Astrocyte of the cerebellum (primary cell): ENCODE results near the gene PFDN5.

Experiments used
- DNase-seq: peaks from one replicate; pipeline ENCODE4 v3.0.0-alpha.2; 2011; ENCODE audit warnings: low read depth
- H3K4me3 ChIP-seq: 2 replicates; pipeline ENCODE4 v1.5.1; 2011; ENCODE audit warnings: mild to moderate bottlenecking, low read depth, low read length, moderate library complexity
- in situ Hi-C: cut with HindIII; loops from 2 replicates; pipeline ENCODE4 v1.10.0; 2017; ENCODE audit warnings: low sequenced_read_pairs
- TF ChIP-seq, protein P1 (sequence below): IDR thresholded peaks from 2 replicates; pipeline ENCODE4 v1.5.1; 2012; ENCODE audit warnings: low read length, low read depth, moderate library complexity, mild to moderate bottlenecking; ENCODE audit errors: missing control alignments

PFDN5 gene

GRCh38 chr12:53286448-53286847, 8.9 kb upstream of the PFDN5 start:
- no peak for DNase-seq
- H3K4me3 ChIP-seq = no peak overlapping the region
- in situ Hi-C loops = loop anchor here (5.0 kb wide), 1 partner anchor 199 kb away; no protein-coding TSS in a partner anchor
- TF ChIP-seq, protein P1, sequence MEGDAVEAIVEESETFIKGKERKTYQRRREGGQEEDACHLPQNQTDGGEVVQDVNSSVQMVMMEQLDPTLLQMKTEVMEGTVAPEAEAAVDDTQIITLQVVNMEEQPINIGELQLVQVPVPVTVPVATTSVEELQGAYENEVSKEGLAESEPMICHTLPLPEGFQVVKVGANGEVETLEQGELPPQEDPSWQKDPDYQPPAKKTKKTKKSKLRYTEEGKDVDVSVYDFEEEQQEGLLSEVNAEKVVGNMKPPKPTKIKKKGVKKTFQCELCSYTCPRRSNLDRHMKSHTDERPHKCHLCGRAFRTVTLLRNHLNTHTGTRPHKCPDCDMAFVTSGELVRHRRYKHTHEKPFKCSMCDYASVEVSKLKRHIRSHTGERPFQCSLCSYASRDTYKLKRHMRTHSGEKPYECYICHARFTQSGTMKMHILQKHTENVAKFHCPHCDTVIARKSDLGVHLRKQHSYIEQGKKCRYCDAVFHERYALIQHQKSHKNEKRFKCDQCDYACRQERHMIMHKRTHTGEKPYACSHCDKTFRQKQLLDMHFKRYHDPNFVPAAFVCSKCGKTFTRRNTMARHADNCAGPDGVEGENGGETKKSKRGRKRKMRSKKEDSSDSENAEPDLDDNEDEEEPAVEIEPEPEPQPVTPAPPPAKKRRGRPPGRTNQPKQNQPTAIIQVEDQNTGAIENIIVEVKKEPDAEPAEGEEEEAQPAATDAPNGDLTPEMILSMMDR = no peak

GRCh38 chr12:53287741-53288216, 7.6 kb upstream of the PFDN5 start:
- in situ Hi-C loops = loop anchor here (5.0 kb wide), 1 partner anchor 200 kb away; no protein-coding TSS in a partner anchor
- TF ChIP-seq, protein P1 = peak; percentile 65
- H3K4me3 ChIP-seq = no peak overlapping the region
- peak; percentile 34 for DNase-seq

GRCh38 chr12:53288322-53288721, 7.0 kb upstream of the PFDN5 start:
- DNase-seq = no peak
- in situ Hi-C loops = loop anchor here (5.0 kb wide), 1 partner anchor 201 kb away; no protein-coding TSS in a partner anchor
- H3K4me3 ChIP-seq = no peak overlapping the region
- TF ChIP-seq, protein P1 = no peak

GRCh38 chr12:53289891-53290290, 5.5 kb upstream of the PFDN5 start:
- DNase-seq = no peak
- no peak overlapping the region for H3K4me3 ChIP-seq
- in situ Hi-C loops = loop anchor here (5.0 kb wide), 1 partner anchor 203 kb away; no protein-coding TSS in a partner anchor
- TF ChIP-seq, protein P1 = no peak

- no peak overlapping the region for H3K4me3 ChIP-seq
- in situ Hi-C loops = no loop called here
- TF ChIP-seq, protein P1 = no peak
- no peak for DNase-seq
Observed at GRCh38 chr12:53290661-53291060, 4.7 kb upstream of the PFDN5 start.

GRCh38 chr12:53292426-53292825, 2.9 kb upstream of the PFDN5 start:
- in situ Hi-C loops = no loop called here
- no peak for DNase-seq
- TF ChIP-seq, protein P1 = no peak

More at GRCh38 chr12:53292426-53292825, 2.9 kb upstream of the PFDN5 start:
- H3K4me3 ChIP-seq = no peak overlapping the region
